GM19452 (cell line): ENCODE results near the gene RNF144A.

ENCODE experiments used
- ATAC-seq: cut with Tn5 transposase; IDR thresholded peaks from one replicate; pipeline ENCODE4 v1.9.1; 2021; ENCODE audit not compliant: unreplicated experiment

Gene RNF144A

DNA sequence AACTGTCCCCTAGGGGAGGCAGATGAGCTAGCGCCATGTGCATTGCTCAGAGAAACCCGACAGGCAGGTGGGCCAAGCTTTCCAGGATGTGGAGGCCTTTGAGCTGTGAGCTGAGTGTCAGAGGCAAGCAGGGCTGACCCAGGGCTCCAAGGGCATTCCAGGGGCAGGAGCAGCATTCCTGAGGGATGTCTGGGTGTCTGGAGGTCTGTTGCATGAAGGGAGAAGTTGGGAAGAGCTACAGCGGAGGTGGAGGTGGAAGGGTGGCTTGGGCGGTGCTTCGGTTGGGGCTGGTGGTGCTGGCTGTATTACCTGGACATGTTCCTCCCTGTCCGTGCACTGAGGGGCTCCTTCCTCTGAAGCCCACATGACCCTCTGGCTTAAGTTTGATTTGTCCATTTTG lies 102.8 kb downstream of the RNF144A start:
- no peak for ATAC-seq

DNA sequence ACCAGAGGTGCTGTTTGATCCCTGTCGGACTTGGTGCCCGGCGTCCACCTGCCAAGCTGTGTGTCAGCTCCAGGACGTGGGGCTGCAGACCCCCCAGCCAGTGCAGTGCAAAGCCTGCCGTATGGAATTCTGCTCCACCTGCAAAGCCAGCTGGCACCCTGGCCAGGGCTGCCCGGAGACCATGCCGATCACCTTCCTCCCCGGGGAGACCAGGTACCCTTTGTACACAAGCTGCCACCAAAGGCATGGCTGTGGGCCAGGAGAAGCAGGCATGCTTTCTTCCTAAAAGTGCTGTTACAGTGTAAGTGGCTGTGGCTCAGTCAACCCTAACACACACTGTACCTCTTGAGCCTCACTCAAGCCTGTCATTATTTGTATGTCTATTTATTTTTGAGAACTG lies 103.3 kb downstream of the RNF144A start:
- ATAC-seq: no peak

DNA sequence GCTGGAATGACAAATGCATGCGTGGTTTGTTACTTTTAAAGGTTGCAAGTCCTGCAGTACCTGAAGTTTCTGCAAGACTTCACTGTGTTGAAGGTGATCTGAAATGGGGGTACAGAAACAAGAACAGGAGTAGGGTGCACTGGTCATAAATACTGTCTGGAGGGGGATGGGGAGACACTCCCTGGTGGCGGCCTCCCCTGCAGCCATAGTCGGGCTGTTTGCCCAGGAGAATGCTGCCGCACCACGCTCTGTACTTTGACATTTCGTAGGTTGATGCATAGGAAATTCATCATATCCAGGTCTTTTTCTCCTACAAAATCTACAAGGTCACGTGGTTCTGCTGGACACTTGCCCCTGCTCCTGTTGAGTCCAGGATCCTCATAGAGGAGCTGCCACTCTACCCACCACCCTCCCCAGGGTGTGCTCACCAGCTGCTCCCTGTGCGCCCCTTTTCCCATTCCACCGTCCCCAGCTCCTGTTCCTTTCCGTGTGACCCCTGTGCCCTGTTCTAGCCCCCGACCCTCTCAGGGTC lies 103.8 kb downstream of the RNF144A start:
- no peak for ATAC-seq

DNA sequence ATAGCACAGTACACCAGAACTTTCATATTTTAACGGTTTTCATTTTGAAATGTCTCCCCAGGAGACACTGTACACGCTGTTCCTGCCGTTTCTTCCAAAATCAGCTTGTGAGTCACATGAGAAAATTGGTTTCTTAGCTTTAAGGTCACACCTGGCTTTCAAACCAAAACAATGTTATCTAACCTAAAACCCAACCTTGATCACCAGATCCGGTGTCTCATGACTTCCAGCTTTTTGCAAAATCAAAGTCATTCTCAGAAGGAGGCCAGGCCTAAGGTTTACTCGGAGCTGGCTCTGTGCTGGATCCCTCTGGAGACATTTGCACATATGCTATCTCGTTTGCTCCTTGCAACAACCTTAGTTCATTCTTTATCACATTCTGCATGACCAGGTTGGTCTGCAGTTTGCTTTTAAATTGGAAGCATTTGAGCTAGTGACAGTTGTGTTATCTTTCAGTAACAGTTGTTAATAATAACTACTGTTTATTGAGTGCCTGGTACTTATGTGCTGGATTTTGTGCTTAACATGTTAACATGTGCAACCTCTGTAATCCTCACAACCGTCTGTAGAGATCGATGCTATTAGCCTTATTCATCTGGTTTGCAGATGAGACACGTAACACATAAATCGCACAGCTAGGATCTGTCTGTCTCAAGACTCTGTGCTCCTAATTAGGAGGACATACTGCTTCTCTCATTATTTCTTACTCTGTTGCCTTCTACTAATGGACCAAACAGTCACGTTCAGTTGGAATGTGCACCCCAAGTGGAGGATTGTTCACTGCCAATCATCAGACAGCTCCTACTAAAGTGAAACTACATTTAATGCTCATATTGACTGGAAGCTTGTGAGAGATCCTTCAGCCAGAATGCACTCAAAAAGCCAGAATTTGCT lies 105.5 kb downstream of the RNF144A start:
- no peak for ATAC-seq

DNA sequence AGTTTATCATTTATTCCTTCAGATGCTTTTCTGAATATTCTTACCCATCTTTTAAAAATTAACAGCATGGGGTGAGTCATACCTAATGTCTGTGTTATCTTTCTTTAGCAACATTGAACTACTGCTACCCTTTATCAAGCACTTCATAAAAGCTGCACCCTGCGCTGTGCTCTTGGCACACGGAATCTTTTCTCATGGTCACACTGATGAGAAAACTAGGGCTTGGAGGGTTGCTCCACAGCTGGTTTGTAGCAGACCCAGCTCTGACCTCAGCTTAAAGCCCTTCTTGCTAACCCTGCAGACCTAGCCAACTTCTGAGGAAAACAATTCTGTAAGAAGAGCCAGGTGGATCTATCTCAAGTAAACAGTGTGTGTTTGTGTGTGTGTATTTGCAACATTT lies 106.3 kb downstream of the RNF144A start:
- ATAC-seq: no peak

DNA sequence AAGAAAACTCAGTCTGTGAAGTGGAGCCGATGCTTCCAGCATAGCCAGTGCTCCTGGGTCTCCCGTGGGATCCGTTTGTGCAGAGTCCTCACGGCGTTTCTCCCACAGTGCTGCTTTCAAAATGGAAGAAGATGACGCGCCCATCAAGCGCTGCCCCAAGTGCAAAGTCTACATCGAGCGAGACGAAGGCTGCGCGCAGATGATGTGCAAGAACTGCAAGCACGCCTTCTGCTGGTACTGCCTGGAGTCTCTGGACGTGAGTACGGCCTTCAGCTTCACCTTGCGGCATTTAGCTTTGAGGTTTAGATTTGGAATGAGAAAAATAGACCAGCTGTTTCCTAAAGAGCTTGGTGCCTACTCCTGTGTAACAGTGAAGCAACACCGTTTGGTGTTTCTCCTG lies 107.0 kb downstream of the RNF144A start:
- ATAC-seq: no peak

DNA sequence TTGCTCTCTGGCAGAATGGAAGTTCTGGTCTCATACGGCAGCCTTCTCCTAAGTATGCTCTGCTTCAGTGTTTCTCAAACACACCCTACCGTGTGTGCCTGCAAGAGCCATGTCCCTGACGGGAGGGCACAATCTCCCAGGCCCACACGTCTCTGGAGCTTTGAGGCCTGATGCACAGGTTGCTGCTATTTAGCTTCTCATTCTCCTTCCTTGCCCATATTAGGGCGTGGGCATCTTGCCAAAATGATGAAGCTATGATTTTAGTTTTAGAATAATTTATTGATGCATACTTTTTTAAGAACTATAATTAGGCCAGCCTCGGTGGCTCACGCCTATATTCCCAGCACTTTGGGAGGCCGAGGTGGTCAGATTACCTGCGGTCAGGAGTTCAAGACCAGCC lies 107.9 kb downstream of the RNF144A start:
- no peak for ATAC-seq

DNA sequence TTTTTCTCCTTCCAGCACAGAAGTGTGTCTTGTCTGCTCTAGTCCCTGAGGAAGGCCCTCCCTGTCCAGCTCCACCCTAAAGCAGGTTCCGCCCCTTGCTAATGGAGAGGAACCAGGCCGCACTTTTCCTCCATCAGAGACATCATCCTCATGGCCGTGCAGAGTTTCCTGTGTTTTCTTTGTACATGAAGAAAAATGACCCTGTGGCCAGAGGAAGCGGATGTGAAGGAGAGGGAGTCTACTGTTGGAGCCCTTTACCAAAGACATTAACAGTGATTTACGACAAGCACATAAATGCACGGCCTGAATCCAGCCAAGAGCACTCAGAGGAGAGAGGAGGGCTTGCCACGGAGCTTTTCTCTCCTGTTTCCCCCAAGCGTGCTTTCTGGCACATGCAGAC lies 109.5 kb downstream of the RNF144A start:
- no peak for ATAC-seq

DNA sequence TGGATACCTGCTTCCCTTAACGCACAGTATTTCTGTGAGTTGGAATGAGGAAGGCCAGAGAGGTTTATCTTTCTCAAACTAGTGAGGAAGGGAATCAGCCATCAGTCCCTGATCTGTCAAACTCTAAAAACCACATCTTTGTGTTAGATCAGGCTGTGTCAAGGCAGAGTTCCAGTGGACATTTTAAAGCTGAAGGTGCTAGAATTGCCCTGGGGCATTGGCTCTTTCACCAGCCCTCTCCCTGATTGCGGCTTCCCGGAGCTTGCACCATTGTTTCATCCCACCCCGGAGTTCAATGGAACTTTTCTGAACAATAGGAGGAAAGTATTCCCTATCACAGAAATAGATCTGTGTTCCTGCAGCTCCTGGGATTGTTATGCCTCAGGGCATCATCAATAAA lies 110.2 kb downstream of the RNF144A start:
- no peak for ATAC-seq

DNA sequence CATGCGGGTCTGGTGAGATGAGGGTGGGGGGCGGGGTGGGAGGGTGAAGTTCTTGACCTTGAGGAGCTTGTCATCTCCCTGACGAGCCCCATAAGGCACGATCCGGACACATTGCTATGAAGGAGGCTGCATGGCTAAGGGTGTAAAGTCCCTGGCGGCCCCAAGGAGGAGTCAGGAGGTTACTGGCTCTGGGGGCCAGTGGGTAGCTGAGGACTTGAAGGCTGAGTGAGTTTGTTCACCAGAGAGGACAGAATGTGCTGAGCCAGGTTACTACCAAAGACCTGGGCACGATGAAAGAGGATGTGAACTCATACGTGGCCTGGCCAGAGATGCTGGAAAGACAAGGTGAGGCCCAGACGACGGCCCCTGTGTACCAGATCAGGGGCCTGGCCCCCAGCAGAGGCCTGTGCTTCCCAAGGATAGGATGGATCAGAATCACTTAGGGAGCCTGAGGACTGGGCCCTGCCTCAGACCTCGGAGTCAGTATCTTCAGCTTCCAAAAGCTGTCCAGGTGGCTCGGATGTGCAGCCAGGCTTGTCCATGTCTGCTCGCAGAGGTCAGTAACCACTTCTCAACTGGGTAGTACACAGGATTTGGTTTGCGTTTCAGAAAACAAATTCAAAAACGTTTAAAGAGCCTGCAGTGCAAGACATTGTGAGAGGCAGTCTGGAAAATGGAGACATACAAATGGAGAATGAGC lies 110.9 kb downstream of the RNF144A start:
- no peak for ATAC-seq

DNA sequence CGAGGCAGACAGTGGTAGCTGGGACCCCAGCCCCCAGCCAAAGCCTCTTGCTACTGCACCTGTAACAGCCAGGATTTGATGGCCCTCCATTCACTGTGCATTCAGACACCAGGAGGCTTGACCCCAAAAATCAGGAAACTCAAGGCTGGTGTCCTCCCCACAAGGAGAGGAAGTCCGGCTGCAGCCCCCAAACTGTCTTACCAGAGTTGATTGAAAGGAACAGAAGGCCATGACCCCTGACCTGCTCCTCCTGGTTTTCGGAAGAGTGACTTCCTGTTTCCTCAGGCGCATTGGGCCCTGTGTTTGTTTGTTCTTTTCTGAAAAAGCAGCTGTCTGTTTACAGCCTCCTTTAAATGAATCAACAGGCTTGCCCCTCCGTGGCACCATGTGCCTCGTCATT lies 111.6 kb downstream of the RNF144A start:
- no peak for ATAC-seq

DNA sequence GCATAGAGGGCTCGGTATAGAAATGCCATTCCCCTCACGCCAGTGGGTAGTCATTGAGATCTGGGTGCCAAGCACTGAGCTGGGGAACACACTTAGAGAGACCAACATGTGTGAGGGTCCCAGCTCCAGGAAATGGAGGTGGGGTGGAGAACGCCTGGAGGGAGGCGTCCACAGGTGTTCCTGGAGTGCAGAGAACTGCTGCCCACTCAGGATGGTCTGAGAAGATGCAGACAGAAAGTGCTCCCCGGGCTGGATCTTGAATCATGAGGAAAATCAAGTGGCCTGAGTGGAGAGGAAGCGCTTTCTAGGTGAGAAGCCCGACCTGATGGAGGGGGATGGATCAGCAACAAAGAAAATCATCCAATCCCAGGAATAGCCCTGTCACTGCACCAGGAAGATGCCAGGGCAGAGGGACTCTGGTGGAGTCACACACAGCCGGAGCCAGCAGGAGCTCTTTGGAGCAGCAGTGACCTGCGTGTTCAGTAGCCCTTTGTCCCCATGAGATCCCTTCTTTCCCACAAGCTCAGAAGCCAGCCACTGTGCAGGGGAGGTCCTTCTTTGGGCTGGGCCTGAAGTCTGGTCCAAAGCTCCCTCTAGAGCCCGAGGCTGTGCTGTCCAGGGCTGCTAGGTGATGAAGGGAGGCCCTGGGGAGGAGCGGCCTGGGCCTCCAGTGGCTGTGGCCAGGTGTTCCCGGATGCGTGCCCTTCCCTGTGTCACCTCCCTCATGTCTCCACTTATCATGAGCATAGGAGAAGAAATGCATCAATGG lies 112.3 kb downstream of the RNF144A start:
- no peak for ATAC-seq

DNA sequence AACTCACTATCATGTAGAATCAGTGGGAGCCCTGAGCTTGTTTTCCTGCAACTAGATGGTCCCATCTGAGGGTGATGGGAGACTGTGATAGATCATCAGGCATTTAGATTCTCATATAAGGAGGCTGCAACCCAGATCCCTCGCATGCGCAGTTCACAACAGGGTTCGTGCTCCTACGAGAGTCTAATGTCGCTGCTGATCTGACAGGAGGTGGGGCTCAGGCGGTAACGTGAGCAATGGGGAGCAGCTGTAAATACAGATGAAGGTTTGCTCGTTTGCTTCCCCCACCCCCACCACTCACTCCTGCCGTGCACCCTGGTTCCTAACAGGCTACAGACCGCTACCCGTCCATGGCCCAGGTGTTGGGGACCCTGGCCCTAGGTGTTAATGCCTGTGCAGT lies 113.6 kb downstream of the RNF144A start:
- ATAC-seq: no peak

DNA sequence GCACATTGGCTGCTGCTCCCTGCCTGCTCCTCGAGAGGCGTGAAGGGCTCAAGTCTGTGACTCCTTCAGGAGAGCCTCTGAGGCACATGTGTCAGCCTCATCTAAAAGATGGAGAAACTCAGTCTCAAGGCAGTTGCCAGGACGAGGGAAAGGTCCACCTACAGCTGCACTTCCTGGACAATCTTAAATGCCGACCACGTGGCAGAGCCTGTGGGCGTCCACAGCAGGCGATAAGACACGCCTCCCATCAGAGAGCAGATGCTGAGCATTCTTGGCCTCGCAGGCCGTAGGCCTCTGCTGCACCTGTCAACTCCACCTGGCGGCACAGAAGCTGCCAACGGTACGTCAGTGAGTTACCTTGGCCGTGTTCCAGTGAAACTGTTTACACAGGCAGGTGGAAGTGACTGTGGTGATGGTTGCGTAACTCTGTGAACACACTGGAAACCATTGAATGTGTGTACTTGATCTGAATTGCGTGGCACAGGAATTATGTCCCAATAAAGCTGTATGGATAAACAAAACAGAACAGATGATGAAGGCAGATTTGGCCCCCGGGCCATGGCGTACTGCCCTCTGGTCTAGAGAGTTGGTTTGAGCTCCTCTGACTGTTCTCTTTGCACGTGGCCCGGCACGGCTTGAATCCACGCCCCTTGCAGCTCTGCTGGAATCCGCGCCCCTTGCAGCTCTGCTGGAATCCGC lies 114.5 kb downstream of the RNF144A start:
- ATAC-seq: no peak

DNA sequence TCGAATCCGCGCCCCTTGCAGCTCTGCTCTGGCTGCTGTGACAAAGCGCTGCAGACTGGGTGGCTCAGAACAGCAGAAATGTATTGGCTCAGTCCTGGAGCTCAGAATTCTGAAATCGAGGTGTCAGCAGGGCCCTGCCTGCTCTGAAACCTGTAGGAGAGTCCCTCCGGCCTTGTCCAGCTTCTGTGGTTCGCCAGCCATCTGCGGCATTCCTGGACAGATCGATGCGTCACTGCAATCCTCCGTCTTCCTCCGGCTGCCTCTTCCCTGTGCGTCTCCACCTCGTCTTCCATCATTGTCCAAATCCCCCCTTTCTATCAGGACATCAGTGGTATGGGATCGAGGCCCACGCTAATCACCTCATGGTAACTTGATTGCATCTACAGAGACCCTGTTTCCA lies 115.2 kb downstream of the RNF144A start:
- no peak for ATAC-seq

DNA sequence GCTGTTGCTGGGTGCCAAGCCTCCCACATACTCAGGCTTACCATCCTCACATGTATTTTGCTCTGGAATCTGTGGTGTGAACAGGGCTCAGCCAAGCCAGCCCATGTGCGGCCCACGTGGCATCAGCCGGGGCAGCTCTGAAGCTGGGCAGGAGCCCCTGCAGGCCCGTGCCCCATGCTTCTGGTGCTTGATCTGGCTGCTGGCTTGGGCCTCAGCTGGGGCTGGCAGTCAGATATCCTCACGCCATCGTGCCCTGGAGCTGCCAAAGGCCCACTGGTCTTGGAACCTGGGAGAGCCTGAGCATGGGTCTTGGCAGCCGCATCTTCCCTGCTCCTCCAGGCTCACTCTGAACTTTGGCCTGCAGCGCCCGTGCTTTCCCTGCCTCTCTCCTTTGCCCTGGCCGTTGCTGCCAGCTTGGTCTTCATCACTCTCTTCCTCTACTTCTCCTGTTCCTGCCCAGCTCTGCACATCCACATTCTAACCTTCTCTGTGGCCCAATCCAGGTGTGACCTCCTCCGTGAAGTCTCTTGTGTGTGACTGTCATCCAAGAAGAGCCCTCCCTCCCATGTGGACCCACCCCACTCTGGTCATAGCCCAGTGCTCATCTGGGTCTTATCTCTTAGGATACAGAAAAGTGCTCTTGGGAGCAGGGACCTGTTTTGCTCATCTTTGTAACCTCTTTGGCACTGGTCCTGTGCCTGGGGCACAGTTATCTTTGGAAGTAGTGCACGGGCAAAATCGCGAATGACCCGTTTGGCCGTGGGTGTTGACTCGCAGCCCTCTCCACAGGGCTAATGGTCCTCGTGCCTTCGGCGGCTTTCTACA lies 116.1 kb downstream of the RNF144A start:
- ATAC-seq: no peak

DNA sequence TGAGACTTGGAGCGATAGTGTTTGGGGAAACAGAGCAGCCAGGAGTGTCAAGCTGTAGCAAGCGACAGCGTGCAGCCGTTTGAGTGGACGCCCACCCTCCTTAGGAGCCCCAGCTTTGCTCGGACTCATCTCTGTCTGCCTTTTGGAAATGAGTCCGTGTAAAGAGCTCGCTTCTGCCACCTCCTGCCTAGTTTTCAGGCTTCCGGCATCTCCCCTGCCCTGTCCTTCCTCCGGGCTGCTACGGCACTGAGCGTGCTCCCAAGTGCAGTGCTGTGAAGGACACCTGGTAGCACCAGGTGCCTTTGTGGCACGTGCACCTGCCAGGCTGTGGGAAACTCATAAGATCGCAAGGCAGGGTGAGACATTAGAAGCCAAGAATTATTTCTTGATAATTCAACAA lies 117.1 kb downstream of the RNF144A start:
- no peak for ATAC-seq

DNA sequence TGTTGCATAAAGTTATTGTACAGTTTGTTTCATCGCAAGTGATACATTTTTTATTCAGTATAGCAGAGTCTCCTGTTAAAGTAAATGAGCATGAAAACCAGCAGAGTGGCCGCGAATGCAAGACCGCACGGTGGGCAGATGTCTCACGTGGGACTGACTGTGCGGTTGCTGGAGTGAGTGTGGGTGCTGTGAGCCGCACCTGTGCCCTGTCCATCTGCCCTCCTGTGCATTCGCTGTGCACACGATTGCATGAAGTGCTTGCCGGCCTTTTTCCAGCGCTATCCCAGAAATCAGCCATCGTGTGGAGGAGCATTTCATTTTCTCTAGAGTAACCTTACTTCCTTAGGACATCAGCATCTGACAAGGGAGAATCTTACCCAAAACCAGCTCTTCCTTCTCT lies 118.7 kb downstream of the RNF144A start:
- no peak for ATAC-seq

DNA sequence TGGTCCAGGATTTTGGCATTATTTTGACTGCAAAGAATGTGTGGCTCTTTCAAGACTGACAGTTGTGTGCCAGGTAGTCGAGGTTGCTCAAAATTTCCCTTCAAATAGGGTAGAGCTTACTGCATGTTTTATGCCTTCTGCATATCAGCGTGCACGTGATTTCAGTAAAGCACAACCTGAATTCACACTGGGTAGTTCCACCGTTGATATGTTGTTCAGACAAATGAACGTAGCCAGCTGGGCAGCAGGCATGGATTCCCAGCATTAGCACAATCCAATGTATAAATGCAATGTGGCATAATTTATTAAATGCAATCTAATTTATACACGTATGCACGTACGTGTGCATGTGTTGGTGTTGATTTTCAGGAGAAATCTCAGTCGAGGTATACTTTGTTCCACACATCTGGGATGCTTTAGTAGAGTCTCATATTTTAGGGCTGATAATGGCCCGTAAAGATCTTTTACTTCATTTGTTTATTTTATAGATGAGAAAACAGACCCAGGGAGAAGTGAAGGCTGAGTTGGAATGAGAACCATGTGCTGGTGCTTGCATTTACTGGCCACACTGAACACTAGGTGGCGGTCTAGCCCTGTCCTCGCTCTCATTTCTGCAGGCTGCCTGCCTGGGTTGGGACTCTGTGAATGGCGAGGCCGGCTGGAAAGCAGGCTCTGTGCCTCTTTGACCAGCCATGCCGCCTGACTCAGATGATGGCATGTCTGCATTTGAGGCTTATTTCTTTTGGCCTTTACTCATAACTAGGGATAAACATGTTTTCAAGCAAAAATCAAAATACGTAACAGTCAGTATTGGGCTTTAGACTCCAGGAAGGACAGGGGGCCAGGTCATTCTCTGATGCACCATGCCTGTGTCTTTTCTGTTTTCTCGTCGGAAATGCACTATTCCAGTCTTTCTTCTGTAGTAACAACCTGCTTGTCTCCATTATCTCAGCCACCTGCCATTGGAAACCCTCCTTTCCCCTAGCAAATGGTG lies 120.4 kb downstream of the RNF144A start:
- ATAC-seq: peak; percentile 85
